PC-3 (cell line): Measurements from ENCODE around the gene NAB1. TPM values are rescaled to one million over a fixed set of nuclear protein-coding genes. Genes with fewer than 3 reads are reported as not detected.

Source experiments
- ATAC-seq: fragments of 200-7000 bp; cut with Tn5 transposase; 2 replicates; pipeline ENCODE4 v1.9.1; 2020; ENCODE audit warnings: mild to moderate bottlenecking, moderate library complexity
- BruUV-seq: library from RNA; stranded (reverse); fragments of 400-500 nt; replicated peaks from 2 replicates; lab custom pipeline; 2021; lab: Mats Ljungman, UMichigan
- CTCF ChIA-PET: fragments of 300-600 bp; sonication (Branson Sonifier 250); formaldehyde crosslinking; loops from one replicate; lab custom pipeline; 2022; ENCODE audit warnings: antibody characterized with exemption; lab: Charles Lee
- POLR2A ChIA-PET: fragments of 300-600 bp; sonication (Branson Sonifier 250); formaldehyde crosslinking; loops from one replicate; lab custom pipeline; 2022; ENCODE audit warnings: antibody characterized with exemption; ENCODE audit not compliant: unreplicated experiment; lab: Charles Lee
- DNase-seq: peaks from one replicate; pipeline ENCODE4 v3.0.0-alpha.2; 2015
- H2AFZ ChIP-seq: fragments of 300-600 bp; sonication (generic); 2 replicates; pipeline ENCODE4 v1.6.0; 2016; ENCODE audit warnings: antibody characterized with exemption, low read length
- H3F3A ChIP-seq: fragments of 300-600 bp; sonication (generic); one replicate; pipeline ENCODE4 v1.6.0; 2017; ENCODE audit warnings: antibody characterized with exemption, low read length, control low read depth, mild to moderate bottlenecking; ENCODE audit not compliant: unreplicated experiment
- H3K27ac ChIP-seq: fragments of 300-600 bp; sonication (generic); 2 replicates; pipeline ENCODE4 v1.5.1; 2016; ENCODE audit warnings: mild to moderate bottlenecking, low read length
- H3K27me3 ChIP-seq: fragments of 300-600 bp; sonication (generic); 2 replicates; pipeline ENCODE4 v1.6.1; 2016; ENCODE audit warnings: low read length, mixed read lengths
- H3K36me3 ChIP-seq: fragments of 300-600 bp; sonication (generic); 2 replicates; pipeline ENCODE4 v1.6.1; 2016; ENCODE audit warnings: low read depth, mixed run types, low read length, mixed read lengths
- H3K4me1 ChIP-seq: fragments of 300-600 bp; sonication (generic); 2 replicates; pipeline ENCODE4 v1.5.1; 2016; ENCODE audit warnings: low read length; ENCODE audit not compliant: insufficient read depth
- H3K4me2 ChIP-seq: fragments of 300-600 bp; sonication (generic); 2 replicates; pipeline ENCODE4 v1.6.0; 2016; ENCODE audit warnings: low read length
- H3K4me3 ChIP-seq: fragments of 300-600 bp; sonication (generic); 2 replicates; pipeline ENCODE4 v1.5.1; 2016; ENCODE audit warnings: mild to moderate bottlenecking, low read length, mixed read lengths
- H3K79me2 ChIP-seq: fragments of 300-600 bp; sonication (generic); 2 replicates; pipeline ENCODE4 v1.6.1; 2017; ENCODE audit warnings: low read length, mixed read lengths
- H3K9ac ChIP-seq: fragments of 300-600 bp; sonication (generic); 2 replicates; pipeline ENCODE4 v1.6.0; 2016; ENCODE audit warnings: mild to moderate bottlenecking, low read length
- H3K9me2 ChIP-seq: fragments of 300-600 bp; sonication (generic); replicated peaks from 2 replicates; pipeline ENCODE4 v1.6.1; 2016; ENCODE audit warnings: mixed run types, low read length, mixed read lengths
- H3K9me3 ChIP-seq: fragments of 300-600 bp; sonication (generic); 2 replicates; pipeline ENCODE4 v1.6.1; 2016; ENCODE audit warnings: low read length, mixed read lengths
- H4K20me1 ChIP-seq: fragments of 300-600 bp; sonication (generic); 2 replicates; pipeline ENCODE4 v1.6.1; 2016; ENCODE audit warnings: low read length, mixed read lengths
- CTCF ChIP-seq: fragments of 300-600 bp; sonication (generic); conservative IDR thresholded peaks from 2 replicates; pipeline ENCODE4 v1.5.1; 2017; ENCODE audit warnings: antibody characterized with exemption, low read depth, mild to moderate bottlenecking, low read length
- EZH2 ChIP-seq: fragments of 300-600 bp; sonication (generic); IDR thresholded peaks from one replicate; pipeline ENCODE4 v1.6.1; 2017; ENCODE audit warnings: antibody characterized with exemption, mild to moderate bottlenecking, low read length; ENCODE audit not compliant: unreplicated experiment
- EZH2phosphoT487 ChIP-seq: fragments of 300-600 bp; sonication (generic); IDR thresholded peaks from 2 replicates; pipeline ENCODE4 v1.6.1; 2018; ENCODE audit warnings: mild to moderate bottlenecking, antibody characterized with exemption, low read length, borderline replicate concordance
- intact Hi-C: fragments of 100-400 bp; cut with micrococcal nuclease; formaldehyde crosslinking; loops from 2 replicates; pipeline ENCODE4 v1.9.0; 2023
- total RNA-seq: library from RNA; depleted of rRNA; stranded (reverse); fragments of >200 nt; gene quantifications from 2 replicates; pipeline ENCODE4 v1.2.3, GENCODE V29; 2014

The NAB1 gene
- total RNA-seq, 1 experiment from 2014 or later = 23.1 TPM

GRCh38 chr2:190657474-190658255, 8.8 kb downstream of the NAB1 start:
- no peaks in the 10 kb centered on the region for H3K9me3 ChIP-seq
- H2AFZ ChIP-seq = no peak overlapping the region
- peaks cover 67% of the 10 kb centered on the region for H3K79me2 ChIP-seq
- TF ChIP-seq EZH2 = no peak
- TF ChIP-seq EZH2phosphoT487 = no peak
- no peak for TF ChIP-seq CTCF
- H3K4me2 ChIP-seq = no peak overlapping the region
- no peaks in the 10 kb centered on the region for H4K20me1 ChIP-seq
- H3K27ac ChIP-seq = no peak overlapping the region
- H3K9me2 ChIP-seq = no peaks in the 10 kb centered on the region
- H3K36me3 ChIP-seq = no peaks in the 10 kb centered on the region; the same call in 1 of the 2 replicates
- H3F3A ChIP-seq = no peaks in the 10 kb centered on the region
- H3K4me3 ChIP-seq = no peak overlapping the region
- ChIA-PET CTCF (no interaction called here), POLR2A (no interaction called here)
- no peaks in the 10 kb centered on the region for H3K4me1 ChIP-seq
- H3K27me3 ChIP-seq = no peaks in the 10 kb centered on the region
- ATAC-seq (no peak), DNase-seq (no peak)
- no TSS peak for BruUV-seq
- H3K9ac ChIP-seq = no peak overlapping the region
- intact Hi-C loops = no loop called here

- Histone ChIP-seq H4K20me1 (no peaks in the 10 kb centered on the region), H2AFZ (no peak overlapping the region), H3K79me2 (peaks cover 62% of the 10 kb centered on the region), H3K27me3 (no peaks in the 10 kb centered on the region), H3K9me3 (no peaks in the 10 kb centered on the region), H3K9ac (no peak overlapping the region), H3K4me2 (no peak overlapping the region), H3K4me3 (no peak overlapping the region), H3K27ac (no peak overlapping the region), H3K36me3 (no peaks in the 10 kb centered on the region; the same call in 1 of the 2 replicates), H3K9me2 (no peaks in the 10 kb centered on the region), H3F3A (no peaks in the 10 kb centered on the region), H3K4me1 (peaks cover 11% of the 10 kb centered on the region)
- ATAC-seq (no peak), DNase-seq (no peak)
- CTCF ChIA-PET = no interaction called here
- POLR2A ChIA-PET = interaction anchor here (0.6 kb wide), 1 partner anchor 79 kb away, joined by 5 read pairs; no protein-coding TSS in a partner anchor
- TF ChIP-seq CTCF = no peak
- no peak for TF ChIP-seq EZH2
- no peak for TF ChIP-seq EZH2phosphoT487
- intact Hi-C loops = no loop called here
- BruUV-seq = TSS peak; percentile 31
Measured at GRCh38 chr2:190659553-190659952, 10.7 kb downstream of the NAB1 start.

GRCh38 chr2:190662754-190663153, 13.9 kb downstream of the NAB1 start:
- no peaks in the 10 kb centered on the region for H3K9me2 ChIP-seq
- no peaks in the 10 kb centered on the region for H3K27me3 ChIP-seq
- H3K4me3 ChIP-seq = no peak overlapping the region
- peaks cover 24% of the 10 kb centered on the region for H3K4me1 ChIP-seq
- H3K79me2 ChIP-seq = peaks cover 47% of the 10 kb centered on the region
- ATAC-seq (no peak), DNase-seq (no peak)
- H3K9me3 ChIP-seq = no peaks in the 10 kb centered on the region
- ChIA-PET POLR2A (interaction anchor here (0.7 kb wide), 1 partner anchor 18 kb away, joined by 3 read pairs; no protein-coding TSS in a partner anchor), CTCF (no interaction called here)
- no peak overlapping the region for H3K4me2 ChIP-seq
- intact Hi-C loops = no loop called here
- BruUV-seq = no TSS peak
- H3K9ac ChIP-seq = no peak overlapping the region
- H3K36me3 ChIP-seq = peaks cover 3% of the 10 kb centered on the region
- TF ChIP-seq CTCF (no peak), EZH2phosphoT487 (no peak), EZH2 (no peak)
- no peaks in the 10 kb centered on the region for H3F3A ChIP-seq
- H2AFZ ChIP-seq = no peak overlapping the region
- H4K20me1 ChIP-seq = no peaks in the 10 kb centered on the region
- H3K27ac ChIP-seq = no peak overlapping the region
